NB4 (cell line): ENCODE measurements around the gene RPS29.

ENCODE experiments used
- DNase-seq: peaks from one replicate; pipeline ENCODE4 v3.0.0; 2010; ENCODE audit warnings: low read depth
- H3K4me3 ChIP-seq: one replicate; pipeline ENCODE4 v1.5.1; 2011; ENCODE audit warnings: mild to moderate bottlenecking, low read depth, low read length, moderate library complexity
- MYC ChIP-seq: IDR thresholded peaks from 2 replicates; pipeline ENCODE4 v1.6.1; 2011; ENCODE audit warnings: low read depth, low read length
- POLR2A ChIP-seq: IDR thresholded peaks from 2 replicates; pipeline ENCODE4 v1.6.1; 2011; ENCODE audit warnings: mild to moderate bottlenecking; ENCODE audit not compliant: insufficient read length; ENCODE audit errors: extremely low read depth
- TF ChIP-seq, protein P1 (sequence below): IDR thresholded peaks from one replicate; pipeline ENCODE4 v1.5.1; 2012; ENCODE audit warnings: low read depth, low read length
- TF ChIP-seq, protein P2 (sequence below): IDR thresholded peaks from 2 replicates; pipeline ENCODE4 v1.6.1; 2011; ENCODE audit warnings: low read depth, low read length

RPS29 gene

DNA sequence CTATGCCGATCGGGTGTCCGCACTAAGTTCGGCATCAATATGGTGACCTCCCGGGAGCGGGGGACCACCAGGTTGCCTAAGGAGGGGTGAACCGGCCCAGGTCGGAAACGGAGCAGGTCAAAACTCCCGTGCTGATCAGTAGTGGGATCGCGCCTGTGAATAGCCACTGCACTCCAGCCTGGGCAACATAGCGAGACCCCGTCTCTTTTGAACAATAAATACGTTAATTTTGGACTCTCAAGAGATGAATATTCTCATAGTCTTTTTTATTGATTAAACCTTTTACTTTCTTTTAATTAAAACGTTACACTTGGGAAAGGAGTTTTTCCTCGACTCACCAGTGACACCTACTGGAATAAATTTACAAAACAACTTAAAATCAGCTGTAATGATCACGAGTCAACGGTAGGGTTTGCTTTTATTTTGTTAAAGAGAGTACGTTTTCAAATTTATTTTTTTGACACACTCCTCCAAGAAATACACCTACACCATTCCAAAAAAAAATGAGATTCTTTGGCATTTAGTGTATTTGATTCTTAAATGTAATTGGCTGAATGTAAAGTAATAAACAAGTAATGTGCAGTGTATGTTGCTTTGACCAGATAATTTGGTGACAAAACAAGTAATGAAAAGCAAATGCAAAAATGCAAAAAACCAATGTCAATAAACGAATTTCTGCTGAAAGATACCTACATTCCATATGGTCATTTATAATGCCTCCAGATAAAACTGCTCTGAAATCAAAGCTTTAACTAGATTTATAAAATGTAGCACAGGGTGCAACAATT lies 687 bp upstream of the RPS29 start:
- TF ChIP-seq, protein P1, sequence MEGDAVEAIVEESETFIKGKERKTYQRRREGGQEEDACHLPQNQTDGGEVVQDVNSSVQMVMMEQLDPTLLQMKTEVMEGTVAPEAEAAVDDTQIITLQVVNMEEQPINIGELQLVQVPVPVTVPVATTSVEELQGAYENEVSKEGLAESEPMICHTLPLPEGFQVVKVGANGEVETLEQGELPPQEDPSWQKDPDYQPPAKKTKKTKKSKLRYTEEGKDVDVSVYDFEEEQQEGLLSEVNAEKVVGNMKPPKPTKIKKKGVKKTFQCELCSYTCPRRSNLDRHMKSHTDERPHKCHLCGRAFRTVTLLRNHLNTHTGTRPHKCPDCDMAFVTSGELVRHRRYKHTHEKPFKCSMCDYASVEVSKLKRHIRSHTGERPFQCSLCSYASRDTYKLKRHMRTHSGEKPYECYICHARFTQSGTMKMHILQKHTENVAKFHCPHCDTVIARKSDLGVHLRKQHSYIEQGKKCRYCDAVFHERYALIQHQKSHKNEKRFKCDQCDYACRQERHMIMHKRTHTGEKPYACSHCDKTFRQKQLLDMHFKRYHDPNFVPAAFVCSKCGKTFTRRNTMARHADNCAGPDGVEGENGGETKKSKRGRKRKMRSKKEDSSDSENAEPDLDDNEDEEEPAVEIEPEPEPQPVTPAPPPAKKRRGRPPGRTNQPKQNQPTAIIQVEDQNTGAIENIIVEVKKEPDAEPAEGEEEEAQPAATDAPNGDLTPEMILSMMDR = peak; percentile 61
- TF ChIP-seq, protein P2, sequence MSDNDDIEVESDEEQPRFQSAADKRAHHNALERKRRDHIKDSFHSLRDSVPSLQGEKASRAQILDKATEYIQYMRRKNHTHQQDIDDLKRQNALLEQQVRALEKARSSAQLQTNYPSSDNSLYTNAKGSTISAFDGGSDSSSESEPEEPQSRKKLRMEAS = no peak
- DNase-seq = peak; percentile 80
- peak overlapping the region; percentile 37 for H3K4me3 ChIP-seq

DNA sequence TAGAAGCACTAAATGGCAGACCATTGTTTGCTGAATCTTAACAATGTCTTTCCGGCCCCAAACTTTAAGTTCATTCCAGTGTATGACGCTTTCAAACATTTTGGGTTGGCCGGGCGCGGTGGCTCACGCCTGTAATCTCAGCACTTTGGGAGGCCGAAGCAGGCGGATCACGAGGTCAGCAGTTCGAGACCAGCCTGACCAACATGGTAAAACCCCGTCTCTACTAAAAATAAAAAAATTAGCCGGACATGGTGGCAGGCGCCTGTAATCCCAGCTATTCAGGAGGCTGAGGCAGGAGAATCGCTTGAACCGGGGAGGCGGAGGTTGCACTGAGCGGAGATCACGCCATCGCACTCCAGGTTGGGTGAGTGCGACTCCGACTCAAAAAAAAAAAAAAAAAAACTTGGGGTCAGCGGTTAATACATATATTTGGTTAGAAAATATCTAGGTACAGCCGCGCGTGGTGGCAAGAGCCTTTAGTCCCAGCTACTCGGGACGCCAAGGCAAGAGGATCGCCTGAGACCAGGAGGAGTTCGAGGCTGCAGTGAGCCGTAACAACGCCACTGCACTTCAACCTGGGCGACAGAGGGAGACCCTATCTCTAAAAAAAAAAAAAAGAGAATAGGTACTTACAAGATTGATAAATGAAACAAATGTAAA lies 1.1 kb downstream of the RPS29 start:
- peak; percentile 34 for DNase-seq

DNA sequence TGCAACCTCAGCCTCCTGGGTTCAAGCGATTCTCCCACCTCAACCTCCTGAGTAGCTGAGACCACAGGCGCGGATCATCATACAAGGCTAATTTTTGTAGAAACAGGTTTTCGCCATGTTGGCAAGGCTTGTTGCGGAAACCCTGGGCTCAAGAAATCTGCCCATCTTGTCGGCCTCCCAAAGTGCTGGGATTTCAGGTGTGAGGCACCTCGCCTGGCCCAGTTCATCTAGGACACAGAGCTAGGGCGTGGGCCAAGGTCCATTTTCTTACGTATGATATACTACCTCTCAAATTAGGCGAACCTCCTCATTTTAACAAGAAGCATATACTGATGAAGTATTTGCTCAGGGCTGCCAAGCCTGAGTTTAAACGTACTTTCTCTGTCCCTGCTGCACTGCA lies 2.1 kb downstream of the RPS29 start:
- TF ChIP-seq, protein P1 = no peak
- TF ChIP-seq MYC (no peak), POLR2A (no peak)
- TF ChIP-seq, protein P2 = no peak
- peak overlapping the region; percentile 100 for H3K4me3 ChIP-seq
- DNase-seq = no peak

More for the DNA sequence above, 1.1 kb downstream of the RPS29 start:
- H3K4me3 ChIP-seq = peak overlapping the region; percentile 100

DNA sequence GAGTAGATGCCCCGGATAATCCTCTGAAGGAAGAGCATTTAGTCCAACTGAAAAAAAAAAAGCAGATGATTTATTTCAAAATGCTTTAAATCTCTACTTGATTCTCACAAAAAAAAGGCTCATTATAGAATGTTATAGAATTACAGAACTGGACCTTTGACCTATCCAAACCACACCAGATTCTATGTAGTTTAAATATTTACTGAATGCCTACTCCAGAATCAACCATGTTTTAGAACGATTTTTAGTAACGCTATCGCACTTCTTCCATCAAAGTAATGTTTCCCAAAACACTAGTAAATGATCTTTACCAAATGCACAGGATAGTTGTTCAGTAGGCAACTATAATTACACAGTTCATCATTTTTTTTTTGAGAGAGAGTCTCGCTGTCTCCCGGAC lies 2.6 kb downstream of the RPS29 start:
- H3K4me3 ChIP-seq = peak overlapping the region; percentile 100
- TF ChIP-seq, protein P2 = no peak
- TF ChIP-seq POLR2A = no peak
- TF ChIP-seq, protein P1 = no peak
- TF ChIP-seq MYC = no peak
- DNase-seq = no peak

DNA sequence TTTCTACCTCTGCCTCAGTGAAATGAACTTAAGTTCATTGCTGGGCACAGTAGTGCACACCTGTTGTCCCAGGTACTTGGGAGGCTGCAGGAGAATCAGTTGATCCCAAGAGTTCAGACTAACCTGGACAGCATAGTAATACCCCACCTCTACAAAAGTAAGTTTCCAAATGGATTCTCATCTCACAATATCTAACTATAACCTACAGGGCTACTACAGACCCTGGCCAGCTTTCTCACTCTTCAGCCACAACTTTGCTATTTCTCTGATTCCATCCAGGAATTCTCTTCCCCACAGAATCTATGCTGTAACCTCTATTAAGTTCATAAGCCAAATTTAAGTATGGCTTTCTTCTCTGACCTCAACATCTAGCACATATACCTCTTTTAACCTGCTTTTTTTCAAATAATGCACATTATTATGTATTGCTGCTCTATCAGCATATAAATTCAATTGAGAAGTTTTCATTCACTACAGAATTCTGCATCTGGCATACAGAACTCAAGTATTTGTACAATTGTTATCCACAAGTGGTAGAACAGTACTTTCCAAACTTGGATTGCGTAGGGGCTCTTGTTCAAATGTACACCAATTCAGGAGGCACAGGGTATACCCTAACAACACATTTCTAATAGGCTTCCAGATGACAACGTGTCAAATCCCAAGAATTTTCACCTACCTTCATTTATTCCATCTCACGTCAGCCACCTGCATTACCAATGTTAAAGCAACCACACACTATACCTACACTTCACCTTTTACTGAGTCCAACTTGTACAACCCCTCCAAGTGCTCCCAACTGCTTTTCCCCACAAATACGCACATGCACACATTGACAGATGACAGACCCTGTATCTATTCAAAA lies 3.8 kb downstream of the RPS29 start:
- peak overlapping the region; percentile 100 for H3K4me3 ChIP-seq
- no peak for DNase-seq
- peak; percentile 27 for TF ChIP-seq POLR2A
- no peak for TF ChIP-seq MYC

DNA sequence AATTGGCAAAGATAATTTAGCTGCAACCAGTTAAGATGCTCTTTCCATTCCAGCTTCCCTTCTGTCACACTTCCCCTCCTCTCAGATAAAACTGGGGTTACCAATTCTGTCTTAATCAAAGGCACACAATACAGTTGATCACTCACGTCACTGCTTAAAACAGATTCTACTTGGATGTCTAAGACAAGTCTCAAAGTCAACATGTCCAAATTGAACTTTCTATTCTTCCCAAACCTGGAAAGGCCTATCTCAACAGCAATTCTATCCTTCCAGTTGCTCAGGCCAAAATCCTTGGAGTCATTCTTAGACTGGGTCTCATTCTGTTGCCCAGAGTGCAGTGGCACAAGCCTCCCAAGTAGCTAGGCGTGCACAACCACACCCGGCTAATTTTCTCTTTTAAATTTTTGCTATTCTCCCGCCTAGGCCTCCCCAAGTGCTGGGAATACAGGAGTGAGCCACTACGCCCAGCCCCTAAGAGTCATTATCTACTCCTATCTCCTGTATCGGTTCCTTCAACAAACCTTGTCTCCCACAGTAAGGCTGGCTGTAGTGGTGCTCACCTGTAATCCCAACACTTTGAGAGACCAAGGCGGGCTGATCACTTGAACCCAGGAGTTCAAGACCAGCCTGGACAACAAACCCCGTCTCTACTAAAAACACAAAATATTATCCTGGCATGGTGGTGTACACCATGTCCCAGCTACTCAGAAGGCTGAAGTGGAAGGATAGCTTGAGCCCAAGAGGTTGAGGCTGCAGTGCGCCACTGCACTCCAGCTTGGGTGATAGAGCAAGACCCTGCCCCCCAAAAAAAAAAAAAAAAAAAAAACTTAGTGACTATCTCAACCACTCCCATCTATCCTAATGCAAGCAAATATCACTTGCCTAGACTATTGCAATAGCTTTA lies 4.7 kb downstream of the RPS29 start:
- peak overlapping the region; percentile 8 for H3K4me3 ChIP-seq
- DNase-seq = peak; percentile 28
- TF ChIP-seq, protein P1 = no peak
